PFSK-1 (cell line): ENCODE data around the gene APOBEC3B.

ENCODE experiments used
- FOXP2 ChIP-seq: optimal IDR thresholded peaks from 2 replicates; pipeline ENCODE3; 2011; ENCODE audit warnings: borderline replicate concordance, control low read depth, inconsistent platforms; ENCODE audit not compliant: insufficient read depth; ENCODE audit errors: extremely low read length, extremely low read depth
- POLR2AphosphoS5 ChIP-seq: IDR thresholded peaks from 2 replicates; pipeline ENCODE4 v1.6.1; 2012; ENCODE audit warnings: low read depth, mild to moderate bottlenecking, control low read depth, low read length, moderate library complexity
- SIN3A ChIP-seq: IDR thresholded peaks from 2 replicates; pipeline ENCODE4 v1.6.1; 2012; ENCODE audit warnings: mild to moderate bottlenecking, low read length, moderate library complexity, borderline replicate concordance; ENCODE audit not compliant: insufficient read depth
- TAF1 ChIP-seq: IDR thresholded peaks from 2 replicates; pipeline ENCODE4 v1.6.1; 2012; ENCODE audit warnings: low read length, control low read depth, borderline replicate concordance; ENCODE audit not compliant: insufficient read depth
- TF ChIP-seq, protein P1 (sequence below), 2 experiments: IDR thresholded peaks; 2 replicates each; pipeline versions ENCODE4 v1.6.1 to v1.8.0; 2011 to 2012; ENCODE audit warnings: low read depth in 2 of 2, low read length in 2 of 2, control low read depth in 1 of 2, inconsistent platforms in 1 of 2, mild to moderate bottlenecking in 1 of 2, moderate library complexity in 1 of 2; ENCODE audit not compliant: insufficient read depth in 1 of 2

Gene APOBEC3B

GRCh38 chr22:38941488-38941987, 40.6 kb upstream of the APOBEC3B start:
- TF ChIP-seq, protein P1, sequence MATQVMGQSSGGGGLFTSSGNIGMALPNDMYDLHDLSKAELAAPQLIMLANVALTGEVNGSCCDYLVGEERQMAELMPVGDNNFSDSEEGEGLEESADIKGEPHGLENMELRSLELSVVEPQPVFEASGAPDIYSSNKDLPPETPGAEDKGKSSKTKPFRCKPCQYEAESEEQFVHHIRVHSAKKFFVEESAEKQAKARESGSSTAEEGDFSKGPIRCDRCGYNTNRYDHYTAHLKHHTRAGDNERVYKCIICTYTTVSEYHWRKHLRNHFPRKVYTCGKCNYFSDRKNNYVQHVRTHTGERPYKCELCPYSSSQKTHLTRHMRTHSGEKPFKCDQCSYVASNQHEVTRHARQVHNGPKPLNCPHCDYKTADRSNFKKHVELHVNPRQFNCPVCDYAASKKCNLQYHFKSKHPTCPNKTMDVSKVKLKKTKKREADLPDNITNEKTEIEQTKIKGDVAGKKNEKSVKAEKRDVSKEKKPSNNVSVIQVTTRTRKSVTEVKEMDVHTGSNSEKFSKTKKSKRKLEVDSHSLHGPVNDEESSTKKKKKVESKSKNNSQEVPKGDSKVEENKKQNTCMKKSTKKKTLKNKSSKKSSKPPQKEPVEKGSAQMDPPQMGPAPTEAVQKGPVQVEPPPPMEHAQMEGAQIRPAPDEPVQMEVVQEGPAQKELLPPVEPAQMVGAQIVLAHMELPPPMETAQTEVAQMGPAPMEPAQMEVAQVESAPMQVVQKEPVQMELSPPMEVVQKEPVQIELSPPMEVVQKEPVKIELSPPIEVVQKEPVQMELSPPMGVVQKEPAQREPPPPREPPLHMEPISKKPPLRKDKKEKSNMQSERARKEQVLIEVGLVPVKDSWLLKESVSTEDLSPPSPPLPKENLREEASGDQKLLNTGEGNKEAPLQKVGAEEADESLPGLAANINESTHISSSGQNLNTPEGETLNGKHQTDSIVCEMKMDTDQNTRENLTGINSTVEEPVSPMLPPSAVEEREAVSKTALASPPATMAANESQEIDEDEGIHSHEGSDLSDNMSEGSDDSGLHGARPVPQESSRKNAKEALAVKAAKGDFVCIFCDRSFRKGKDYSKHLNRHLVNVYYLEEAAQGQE (IDR thresholded peaks at IDR 0.05; ENCODE audit: insufficient read depth in 1 of 2, low read depth in 2 of 2, low read length in 2 of 2): no peak
- TF ChIP-seq SIN3A: no peak
- no peak for TF ChIP-seq TAF1
- no peak for TF ChIP-seq FOXP2
- no peak for TF ChIP-seq POLR2AphosphoS5

- no peak for TF ChIP-seq FOXP2
- TF ChIP-seq, protein P1 (IDR thresholded peaks at IDR 0.05; ENCODE audit: insufficient read depth in 1 of 2, low read depth in 2 of 2, low read length in 2 of 2): no peak
- TF ChIP-seq SIN3A: no peak
- TF ChIP-seq TAF1: no peak
- TF ChIP-seq POLR2AphosphoS5: no peak
Observed at GRCh38 chr22:38942702-38943101, 39.4 kb upstream of the APOBEC3B start.

- TF ChIP-seq SIN3A (no peak), FOXP2 (no peak), TAF1 (no peak), POLR2AphosphoS5 (no peak)
- TF ChIP-seq, protein P1 (IDR thresholded peaks at IDR 0.05; ENCODE audit: insufficient read depth in 1 of 2, low read depth in 2 of 2, low read length in 2 of 2): no peak
Observed at GRCh38 chr22:38943201-38943600, 38.9 kb upstream of the APOBEC3B start.

- no peak for TF ChIP-seq TAF1
- TF ChIP-seq, protein P1 (IDR thresholded peaks at IDR 0.05; ENCODE audit: insufficient read depth in 1 of 2, low read depth in 2 of 2, low read length in 2 of 2): no peak
Observed at GRCh38 chr22:38943882-38944281, 38.3 kb upstream of the APOBEC3B start.

DNA sequence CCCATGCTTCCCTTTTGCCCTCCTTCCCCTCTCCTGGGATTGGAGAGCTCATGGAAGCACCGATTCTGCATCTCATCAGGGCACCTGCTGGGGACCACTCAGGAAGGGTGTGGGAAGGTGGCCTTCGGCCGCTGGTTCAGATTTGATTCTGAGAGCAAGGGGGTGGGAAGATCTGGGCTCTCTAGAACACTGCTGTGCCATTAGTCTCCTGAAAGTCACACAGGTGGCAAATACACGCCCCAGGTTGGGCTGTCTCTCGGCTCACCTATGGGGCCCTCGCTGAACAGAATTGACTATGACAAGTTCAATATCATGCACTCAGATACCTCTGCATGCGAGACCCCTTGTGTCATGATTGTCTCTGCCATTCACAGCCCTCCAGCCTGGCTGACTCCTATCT, 37.5 kb upstream of the APOBEC3B start:
- no peak for TF ChIP-seq SIN3A
- no peak for TF ChIP-seq TAF1
- TF ChIP-seq, protein P1 (IDR thresholded peaks at IDR 0.05; ENCODE audit: insufficient read depth in 1 of 2, low read depth in 2 of 2, low read length in 2 of 2): no peak
- no peak for TF ChIP-seq FOXP2
- no peak for TF ChIP-seq POLR2AphosphoS5
